Large intestine (tissue), 3 donors: ENCODE results near the gene TIGD2. TPM values are rescaled to one million over a fixed set of nuclear protein-coding genes. Genes with fewer than 3 reads are reported as not detected.
A peak's percentile ranks its signal among the peaks of the same experiment; 100 is the strongest.

Source experiments
- DNase-seq, 2 donors: peaks; one replicate each; pipeline versions ENCODE4 v3.0.0 to v3.0.0-alpha.2; 2013
- H3K27ac ChIP-seq: one replicate; pipeline ENCODE4 v1.5.1; 2013; ENCODE audit warnings: low read length
- H3K27me3 ChIP-seq: 2 replicates; pipeline ENCODE4 v1.6.1; 2013; ENCODE audit warnings: low read length; ENCODE audit not compliant: control insufficient read depth, insufficient read depth
- H3K36me3 ChIP-seq: 2 replicates; pipeline ENCODE4 v1.6.1; 2013; ENCODE audit warnings: low read length; ENCODE audit not compliant: control insufficient read depth, insufficient read depth
- H3K4me1 ChIP-seq: one replicate; pipeline ENCODE4 v1.6.1; 2013; ENCODE audit warnings: low read length; ENCODE audit not compliant: control insufficient read depth, insufficient read depth
- H3K4me3 ChIP-seq: one replicate; pipeline ENCODE4 v1.5.1; 2013; ENCODE audit warnings: low read length
- H3K9me3 ChIP-seq: one replicate; pipeline ENCODE4 v1.6.1; 2013; ENCODE audit warnings: mild to moderate bottlenecking, low read depth, low read length, moderate library complexity; ENCODE audit not compliant: control insufficient read depth
- WGBS: methylation state at CpG from one replicate; pipeline ENCODE4 v1.1.5; 2013; ENCODE audit warnings: low lambda C conversion rate; ENCODE audit not compliant: insufficient coverage; 5-methylcytosine and 5-hydroxymethylcytosine counted together
- polyA plus RNA-seq: library from polyadenylated mRNA; unstranded; fragments of 120-200 nt; gene quantifications from one replicate; pipeline ENCODE4 v1.2.1, GENCODE V29; 2013

The TIGD2 gene
- polyA plus RNA-seq, 1 donor: 10.3 TPM

DNA sequence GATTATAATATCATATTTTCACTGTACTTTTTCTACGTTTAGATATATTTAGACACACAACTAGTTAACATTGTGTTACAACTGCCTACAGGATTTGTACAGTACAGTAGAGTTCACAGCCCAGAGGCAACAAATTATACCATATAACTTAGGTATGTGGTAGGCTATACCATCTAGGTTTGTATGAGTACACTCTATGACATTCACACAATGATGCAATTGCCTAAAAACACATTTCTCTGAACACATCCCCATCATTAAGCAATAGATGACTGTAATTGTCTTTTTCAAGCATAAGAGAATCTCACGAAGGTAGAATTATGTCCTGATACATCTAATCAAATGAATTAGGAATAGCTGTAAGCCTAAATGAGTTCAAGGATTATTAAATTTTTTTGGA is 12.3 kb upstream of the TIGD2 start:
- H3K27ac ChIP-seq: no peak overlapping the region
- 86% methylated on average over 1 of the region's 2 CpGs for WGBS
- no peaks in the 10 kb centered on the region for H3K4me1 ChIP-seq
- no peaks in the 10 kb centered on the region for H3K36me3 ChIP-seq
- no peaks in the 10 kb centered on the region for H3K27me3 ChIP-seq
- H3K9me3 ChIP-seq: no peaks in the 10 kb centered on the region
- DNase-seq: no peak
- no peak overlapping the region for H3K4me3 ChIP-seq

DNA sequence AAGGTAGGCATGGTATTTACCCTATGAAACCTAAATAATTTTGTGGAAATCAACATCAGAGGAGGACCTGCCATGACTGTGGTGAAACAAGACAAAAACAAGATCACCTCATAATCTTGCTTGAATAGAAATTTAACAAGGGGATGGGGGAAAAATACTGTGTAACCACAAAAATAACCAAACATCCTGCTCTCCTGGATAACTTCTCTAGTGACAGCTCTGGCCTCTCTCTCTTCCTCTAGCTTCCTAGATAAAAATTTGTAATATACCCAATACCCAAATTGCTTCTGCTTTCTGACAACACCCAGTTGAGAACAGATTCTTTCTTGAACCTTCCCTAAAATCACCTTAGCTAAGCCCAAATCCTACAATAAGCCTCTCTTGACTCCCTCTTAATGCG is 11.9 kb upstream of the TIGD2 start:
- WGBS: no CpG with 5 or more reads among the region's 1 CpG
- Histone ChIP-seq H3K4me1 (no peaks in the 10 kb centered on the region), H3K27me3 (no peaks in the 10 kb centered on the region), H3K27ac (no peak overlapping the region), H3K9me3 (no peaks in the 10 kb centered on the region), H3K4me3 (no peak overlapping the region), H3K36me3 (no peaks in the 10 kb centered on the region)
- DNase-seq: no peak

- H3K27me3 ChIP-seq: no peaks in the 10 kb centered on the region
- WGBS: 68% methylated on average over 2 of the region's 3 CpGs
- no peak for DNase-seq
- H3K4me1 ChIP-seq: no peaks in the 10 kb centered on the region
- no peaks in the 10 kb centered on the region for H3K36me3 ChIP-seq
- H3K9me3 ChIP-seq: no peaks in the 10 kb centered on the region
- no peak overlapping the region for H3K4me3 ChIP-seq
- H3K27ac ChIP-seq: no peak overlapping the region
Measured at GRCh38 chr4:89100853-89101252, 10.5 kb upstream of the TIGD2 start.

DNA sequence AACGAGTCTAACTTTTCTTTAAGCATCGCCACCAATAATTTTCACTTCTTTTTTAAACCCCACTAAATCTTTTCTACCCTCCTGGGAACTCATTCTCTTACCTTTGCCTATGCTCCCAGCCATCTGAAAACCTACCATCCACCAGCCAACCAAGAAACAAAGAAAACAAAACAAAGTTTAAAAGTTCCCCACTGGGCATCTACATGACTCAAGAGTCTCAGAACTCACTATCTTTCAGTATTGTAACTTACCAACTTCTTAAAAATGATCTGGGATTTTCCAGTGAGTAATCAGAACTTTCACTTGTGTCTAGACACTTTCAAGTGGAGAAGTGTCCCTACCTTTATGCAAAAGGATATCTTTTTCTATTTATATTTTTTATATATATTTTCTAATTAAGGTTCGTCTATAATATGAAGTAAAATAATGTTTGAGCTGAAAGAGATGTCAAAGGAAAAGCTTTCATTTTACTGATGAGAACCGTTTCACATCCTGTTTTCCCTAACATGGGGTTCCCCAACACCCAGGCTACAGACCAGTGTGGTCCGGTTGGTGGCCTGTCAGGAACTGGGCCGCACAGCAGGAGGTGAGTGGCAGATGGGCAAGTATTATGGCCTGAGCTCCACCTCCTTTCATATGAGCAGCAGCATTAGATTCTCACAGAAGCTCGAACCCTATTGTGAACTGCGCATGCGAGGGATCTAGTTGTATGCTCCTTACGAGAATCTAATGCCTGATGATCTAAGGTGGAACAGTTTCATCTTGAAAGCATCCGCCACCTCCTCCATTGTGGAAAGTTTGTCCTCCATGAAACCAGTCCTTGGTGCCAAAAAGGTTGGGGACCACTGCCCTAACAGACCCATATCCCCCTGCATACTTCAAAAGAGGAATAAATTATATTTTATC is 9.8 kb upstream of the TIGD2 start:
- WGBS: 93% methylated on average over 2 of the region's 11 CpGs
- H3K36me3 ChIP-seq: no peaks in the 10 kb centered on the region
- H3K9me3 ChIP-seq: no peaks in the 10 kb centered on the region
- H3K27ac ChIP-seq: no peak overlapping the region
- no peaks in the 10 kb centered on the region for H3K4me1 ChIP-seq
- H3K4me3 ChIP-seq: no peak overlapping the region
- DNase-seq: no peak
- no peaks in the 10 kb centered on the region for H3K27me3 ChIP-seq

DNA sequence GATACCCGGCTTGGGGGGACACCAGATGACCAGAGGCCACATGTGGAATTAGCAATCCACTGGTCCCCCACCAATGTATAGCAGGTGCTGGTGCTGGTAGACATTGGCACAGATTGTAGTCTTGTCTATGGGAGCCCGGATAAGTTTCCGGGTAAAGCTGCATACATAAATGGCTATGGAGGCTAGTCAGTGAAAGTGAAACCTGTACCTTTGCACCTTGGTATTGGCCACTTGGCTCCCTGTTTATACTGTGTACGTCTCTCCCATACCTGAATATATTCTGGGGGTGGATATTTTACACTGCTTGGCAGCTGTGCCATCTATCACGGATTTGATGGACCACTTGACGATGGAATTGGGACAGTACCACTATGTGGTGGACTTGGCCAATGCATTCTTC is 5.6 kb upstream of the TIGD2 start:
- Histone ChIP-seq H3K4me1 (no peaks in the 10 kb centered on the region), H3K4me3 (no peak overlapping the region), H3K36me3 (no peaks in the 10 kb centered on the region), H3K27ac (no peak overlapping the region), H3K9me3 (peaks cover 4% of the 10 kb centered on the region), H3K27me3 (peaks cover 1% of the 10 kb centered on the region)
- DNase-seq: no peak
- no CpG with 5 or more reads among the region's 6 CpGs for WGBS

DNA sequence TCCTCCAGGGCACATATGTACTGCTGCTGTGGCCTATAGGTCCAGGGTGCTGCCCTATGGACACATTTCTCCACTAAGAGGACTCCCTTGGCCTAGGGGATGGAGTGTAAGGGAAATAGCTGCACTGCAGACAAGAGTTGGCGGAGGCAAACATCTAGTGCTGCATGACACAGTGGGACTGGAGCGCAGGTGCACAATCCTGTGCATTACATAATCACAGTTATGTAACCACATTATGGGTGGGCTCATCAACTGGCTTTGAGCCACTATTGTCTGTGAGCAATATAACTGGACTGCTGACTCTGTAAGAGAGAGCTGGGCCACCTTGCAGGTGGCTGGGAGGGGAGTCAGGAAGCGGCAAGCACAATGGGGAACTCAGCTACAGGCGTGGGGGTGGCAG is 3.2 kb upstream of the TIGD2 start:
- Histone ChIP-seq H3K27ac (no peak overlapping the region), H3K27me3 (peaks cover 4% of the 10 kb centered on the region), H3K36me3 (no peaks in the 10 kb centered on the region), H3K4me1 (peaks cover 7% of the 10 kb centered on the region), H3K9me3 (peaks cover 4% of the 10 kb centered on the region), H3K4me3 (no peak overlapping the region)
- no CpG with 5 or more reads among the region's 4 CpGs for WGBS
- DNase-seq: no peak

- no peaks in the 10 kb centered on the region for H3K36me3 ChIP-seq
- H3K27ac ChIP-seq: no peak overlapping the region
- no peak for DNase-seq
- WGBS: 80% methylated on average over 1 of the region's 10 CpGs
- H3K9me3 ChIP-seq: peaks cover 4% of the 10 kb centered on the region
- H3K4me1 ChIP-seq: peaks cover 8% of the 10 kb centered on the region
- H3K4me3 ChIP-seq: peak overlapping the region; percentile 80
- H3K27me3 ChIP-seq: peaks cover 4% of the 10 kb centered on the region
Measured at GRCh38 chr4:89109841-89110540, 1.3 kb upstream of the TIGD2 start.

DNA sequence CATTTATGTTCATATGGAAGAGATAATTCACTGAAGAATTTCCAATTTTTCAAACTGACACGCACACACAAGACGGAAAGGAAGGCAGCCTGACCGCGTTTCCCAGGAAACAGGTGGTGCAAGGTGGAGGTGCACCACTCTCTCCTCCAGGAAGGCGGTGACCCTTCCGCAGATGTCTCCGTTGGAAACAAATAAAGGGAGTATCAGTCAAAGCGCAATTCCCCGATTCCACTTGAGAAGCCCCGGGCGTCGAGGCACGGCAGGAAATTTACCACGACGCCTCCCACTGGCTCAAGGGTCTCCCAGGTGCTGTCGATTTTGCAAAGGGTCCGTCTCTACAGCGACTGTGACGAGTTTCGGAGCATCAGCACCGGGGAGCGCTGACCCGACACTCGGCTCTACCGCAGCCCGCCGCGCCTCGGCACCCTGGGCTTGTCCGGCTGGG is 770 bp upstream of the TIGD2 start:
- Histone ChIP-seq H3K9me3 (peaks cover 4% of the 10 kb centered on the region), H3K36me3 (no peaks in the 10 kb centered on the region), H3K27ac (peak overlapping the region; percentile 77), H3K27me3 (peaks cover 4% of the 10 kb centered on the region), H3K4me3 (peak overlapping the region; percentile 80), H3K4me1 (peaks cover 8% of the 10 kb centered on the region)
- no CpG with 5 or more reads among the region's 30 CpGs for WGBS
- peak in 1 of 2 donors; percentile 65 for DNase-seq

DNA sequence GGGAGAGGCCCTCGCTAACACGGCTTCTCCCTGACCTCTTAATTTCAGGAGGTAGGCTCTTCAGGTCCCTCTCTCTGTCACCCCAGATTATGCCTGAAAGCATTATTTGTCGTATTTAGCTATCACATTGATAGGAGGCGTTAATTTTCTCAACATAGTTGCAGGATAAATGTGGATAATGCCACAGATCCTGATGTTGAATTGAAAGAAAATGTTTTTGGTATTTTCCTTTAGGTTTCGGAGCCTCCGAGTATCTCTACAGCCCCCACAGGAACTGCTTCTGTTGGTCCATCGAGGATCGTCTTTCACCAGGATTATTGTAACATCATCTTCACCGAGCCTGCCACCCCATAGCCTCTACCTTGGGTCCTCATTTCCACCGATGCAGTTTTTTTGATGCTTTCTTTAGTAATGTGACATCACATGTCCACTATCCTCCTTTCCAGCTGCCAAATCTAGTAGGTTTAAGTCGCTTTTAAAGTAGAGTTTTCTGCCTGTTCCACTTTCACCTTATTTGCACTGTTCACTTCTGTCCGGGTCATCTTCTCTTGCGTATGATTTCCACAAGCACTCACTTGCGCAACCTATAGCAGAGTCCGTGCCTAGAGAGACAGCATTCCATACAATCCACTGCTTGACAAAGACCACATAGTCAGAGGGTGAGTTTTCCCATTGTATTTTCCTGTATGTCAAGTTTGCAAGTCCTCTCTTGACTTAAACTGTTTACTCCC is 665 bp downstream of the TIGD2 start:
- H3K4me1 ChIP-seq: peaks cover 8% of the 10 kb centered on the region
- H3K27me3 ChIP-seq: peaks cover 4% of the 10 kb centered on the region
- no peaks in the 10 kb centered on the region for H3K36me3 ChIP-seq
- peak; percentile 82 to 92 for DNase-seq
- peak overlapping the region; percentile 72 for H3K27ac ChIP-seq
- peak overlapping the region; percentile 75 for H3K4me3 ChIP-seq
- 28% methylated on average over 4 of the region's 15 CpGs for WGBS
- H3K9me3 ChIP-seq: peaks cover 4% of the 10 kb centered on the region

GRCh38 chr4:89113415-89113814 is 2.1 kb downstream of the TIGD2 start:
- peak in 1 of 2 donors; percentile 29 for DNase-seq

More at GRCh38 chr4:89113415-89113814, 2.1 kb downstream of the TIGD2 start:
- Histone ChIP-seq H3K27me3 (peaks cover 4% of the 10 kb centered on the region), H3K36me3 (no peaks in the 10 kb centered on the region), H3K27ac (peak overlapping the region; percentile 72), H3K4me1 (peaks cover 8% of the 10 kb centered on the region), H3K9me3 (peaks cover under 1% of the 10 kb centered on the region), H3K4me3 (no peak overlapping the region)
- WGBS: no CpG with 5 or more reads among the region's 2 CpGs
